GM13976 (cell line): ENCODE measurements around the gene PARVA.

Source experiments
- DNase-seq: peaks from one replicate; pipeline ENCODE4 v3.0.0; 2012; ENCODE audit warnings: low spot score
- CTCF ChIP-seq: IDR thresholded peaks from 2 replicates; pipeline ENCODE4 v1.5.1; 2012; ENCODE audit warnings: borderline replicate concordance, mild to moderate bottlenecking; ENCODE audit not compliant: insufficient read depth; ENCODE audit errors: extremely low read depth, missing control alignments, control extremely low read depth
- in situ Hi-C: fragments of 300-500 bp; cut with MboI; formaldehyde crosslinking; loops from one replicate; pipeline ENCODE4 v1.12.0; 2022; ENCODE audit warnings: low sequenced_read_pairs, mixed read lengths, inconsistent platforms; ENCODE audit not compliant: unreplicated experiment

The PARVA gene

DNA sequence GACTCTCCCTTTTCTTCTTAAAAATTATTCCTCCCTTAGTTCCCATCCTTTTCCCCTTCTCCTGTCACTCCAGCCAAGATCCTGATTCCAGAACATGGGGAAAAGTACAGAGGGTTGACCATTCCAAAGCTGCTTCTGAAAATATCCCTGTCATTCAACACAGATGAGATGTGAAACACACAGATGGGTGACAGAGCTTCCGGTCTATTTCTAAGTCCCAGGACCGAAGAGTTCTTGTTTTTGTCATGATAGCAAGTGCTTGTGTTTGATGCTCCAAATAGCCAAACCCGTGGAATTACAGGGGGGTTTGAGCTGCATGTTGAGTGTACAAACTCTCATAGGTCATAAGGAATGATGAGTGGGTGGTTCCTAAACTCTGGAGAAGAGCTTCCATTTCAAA, 57.9 kb downstream of the PARVA start:
- in situ Hi-C loops: no loop called here
- DNase-seq: no peak
- TF ChIP-seq CTCF: no peak

GRCh38 chr11:12436266-12436665, 58.9 kb downstream of the PARVA start:
- no peak for TF ChIP-seq CTCF
- DNase-seq: no peak
- in situ Hi-C loops: no loop called here

GRCh38 chr11:12438291-12438690, 60.9 kb downstream of the PARVA start:
- DNase-seq: no peak
- TF ChIP-seq CTCF: no peak
- in situ Hi-C loops: no loop called here

- in situ Hi-C loops: no loop called here
- TF ChIP-seq CTCF: no peak
- DNase-seq: no peak
Observed at GRCh38 chr11:12439615-12440014, 62.2 kb downstream of the PARVA start.

DNA sequence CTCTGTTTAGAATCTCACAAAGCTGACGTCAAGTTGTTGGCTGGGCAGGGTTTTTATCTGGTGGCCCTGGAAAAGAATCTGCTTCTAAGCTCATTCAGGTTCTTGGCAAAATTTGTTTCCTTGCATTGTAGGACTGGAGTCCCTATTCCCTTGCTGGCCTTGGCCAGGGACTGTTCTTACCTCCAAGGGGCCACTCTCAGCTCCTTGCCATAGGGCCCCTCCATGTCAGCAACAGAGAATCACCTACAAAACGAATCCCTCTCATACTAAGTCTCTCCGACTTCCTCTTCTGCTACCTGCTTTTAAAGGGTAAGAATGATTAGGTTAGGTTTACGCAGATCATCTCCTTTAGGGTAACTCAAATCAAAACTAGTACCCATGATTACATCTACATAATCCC, 63.2 kb downstream of the PARVA start:
- no peak for DNase-seq
- in situ Hi-C loops: no loop called here
- no peak for TF ChIP-seq CTCF

GRCh38 chr11:12441231-12441861, 64.0 kb downstream of the PARVA start:
- DNase-seq: no peak
- TF ChIP-seq CTCF: no peak
- in situ Hi-C loops: no loop called here

- TF ChIP-seq CTCF: no peak
- in situ Hi-C loops: no loop called here
- DNase-seq: no peak
Observed at GRCh38 chr11:12444601-12445000, 67.2 kb downstream of the PARVA start.
